NCI-H146 treated with DMSO at 0.1 percent for 48 hours (cell line): ENCODE results near the gene UBE2I.
A peak's percentile ranks its signal among the peaks of the same experiment; 100 is the strongest.

Experiments
- DNase-seq: peaks from one replicate; lab custom pipeline; 2025; ENCODE audit not compliant: unreplicated experiment; lab: John Stamatoyannopoulos, UW

Gene UBE2I

DNA sequence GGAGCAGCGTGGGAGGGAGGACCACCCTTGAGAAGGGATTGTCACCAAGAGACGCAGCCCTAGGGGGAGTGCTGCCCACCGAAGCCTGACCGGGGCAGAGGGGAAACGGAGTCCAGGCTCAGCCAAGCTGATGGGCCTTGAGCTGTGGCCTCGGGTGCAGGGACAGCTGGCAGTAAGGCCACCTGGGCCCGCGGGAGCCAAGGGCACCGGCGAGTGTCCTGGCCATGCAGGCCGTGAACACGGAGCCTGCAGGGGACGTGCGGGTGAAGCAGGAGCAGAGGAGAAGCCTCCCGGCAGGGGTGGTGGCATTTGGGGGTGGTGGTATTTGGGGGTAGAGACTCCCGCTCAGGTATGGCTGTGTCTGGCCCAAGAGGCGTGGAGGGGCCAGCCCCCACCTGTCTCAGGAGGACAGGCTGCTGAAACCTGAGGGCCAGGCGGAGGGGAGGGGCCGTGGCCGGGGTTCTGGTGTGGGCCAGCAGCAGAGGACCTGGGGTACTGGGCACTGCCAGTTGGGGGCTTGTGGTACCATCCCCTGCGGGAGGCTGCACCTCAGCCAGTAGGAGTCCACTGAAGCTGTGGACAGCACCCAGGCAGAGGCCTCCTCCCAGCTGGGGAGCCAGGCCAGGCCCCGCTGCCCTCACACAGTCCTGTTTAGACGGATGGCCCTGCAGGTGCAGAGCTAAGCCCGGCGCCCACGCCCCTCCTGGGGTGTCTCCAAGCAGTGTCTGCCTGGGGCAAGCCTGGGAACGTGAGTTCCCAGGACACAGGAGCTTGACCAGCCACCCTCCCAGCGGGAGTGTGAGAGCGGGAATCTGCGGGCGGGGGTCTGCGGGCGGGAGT, 46.8 kb downstream of the UBE2I start:
- no peak for DNase-seq

DNA sequence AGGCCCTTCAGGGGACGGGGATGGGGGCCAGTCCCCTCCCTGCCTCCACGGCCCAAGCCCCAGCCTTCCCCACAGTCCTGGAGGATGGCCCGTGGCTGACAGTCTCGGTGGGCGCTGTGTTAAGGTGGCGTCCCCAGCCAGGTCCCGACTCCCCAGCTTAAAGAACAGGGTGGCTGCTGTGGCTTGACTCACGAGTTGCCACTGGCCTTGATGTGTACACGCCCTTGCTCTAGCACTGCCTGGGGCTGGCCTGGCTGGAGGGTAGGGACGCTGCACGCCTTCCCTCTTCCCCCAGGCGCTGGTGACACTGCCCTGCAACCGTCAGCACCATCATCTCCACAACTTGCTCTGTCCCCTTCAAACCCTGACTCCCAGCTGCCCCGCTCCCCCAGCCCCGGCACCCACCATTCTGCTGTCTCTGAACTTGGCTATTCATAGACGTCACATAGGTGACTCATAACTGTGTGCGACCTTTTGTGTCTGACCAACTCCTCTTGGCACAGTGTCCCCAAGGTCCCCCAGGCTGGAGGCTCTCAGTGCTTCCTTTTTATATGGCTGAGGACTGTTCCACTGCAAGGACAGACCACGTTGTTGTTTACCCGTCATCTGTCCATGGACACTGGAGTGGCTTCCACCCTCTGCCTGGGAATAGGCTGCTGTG, 48.6 kb downstream of the UBE2I start:
- no peak for DNase-seq

DNA sequence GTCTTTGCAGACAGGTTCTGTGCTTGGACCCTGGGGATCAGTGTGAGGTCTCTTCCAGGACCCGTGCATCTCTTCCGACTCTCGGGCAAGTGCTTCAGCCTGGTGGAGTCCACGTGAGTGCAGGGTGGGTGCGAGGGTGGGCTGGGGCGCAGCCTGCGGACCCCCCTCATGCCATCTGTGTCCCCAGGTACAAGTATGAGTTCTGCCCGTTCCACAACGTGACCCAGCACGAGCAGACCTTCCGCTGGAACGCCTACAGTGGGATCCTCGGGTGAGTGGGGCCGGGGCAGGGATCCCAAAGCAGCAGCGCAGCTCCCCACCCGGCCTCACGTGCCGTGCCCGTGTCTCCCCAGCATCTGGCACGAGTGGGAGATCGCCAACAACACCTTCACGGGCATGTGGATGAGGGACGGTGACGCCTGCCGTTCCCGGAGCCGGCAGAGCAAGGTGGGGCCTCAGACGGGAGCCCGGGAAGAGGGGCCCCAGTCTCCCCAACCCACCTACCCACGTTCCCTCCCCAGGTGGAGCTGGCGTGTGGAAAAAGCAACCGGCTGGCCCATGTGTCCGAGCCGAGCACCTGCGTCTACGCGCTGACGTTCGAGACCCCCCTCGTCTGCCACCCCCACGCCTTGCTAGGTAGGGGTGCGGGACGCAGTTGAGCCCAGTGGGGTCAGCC, 52.4 kb downstream of the UBE2I start:
- no peak for DNase-seq

DNA sequence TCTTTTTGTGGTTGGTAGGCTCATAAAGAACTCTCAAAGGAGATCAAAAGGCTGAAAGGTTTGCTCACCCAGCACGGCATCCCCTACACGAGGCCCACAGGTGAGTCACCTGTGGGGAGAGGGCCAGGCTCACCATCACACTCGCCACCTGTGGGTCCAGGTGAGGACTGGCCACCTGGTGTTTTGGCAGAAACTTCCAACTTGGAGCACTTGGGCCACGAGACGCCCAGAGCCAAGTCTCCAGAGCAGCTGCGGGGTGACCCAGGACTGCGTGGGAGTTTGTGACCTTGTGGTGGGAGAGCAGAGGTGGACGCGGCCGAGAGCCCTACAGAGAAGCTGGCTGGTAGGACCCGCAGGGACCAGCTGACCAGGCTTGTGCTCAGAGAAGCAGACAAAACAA, 53.4 kb downstream of the UBE2I start:
- DNase-seq = no peak

DNA sequence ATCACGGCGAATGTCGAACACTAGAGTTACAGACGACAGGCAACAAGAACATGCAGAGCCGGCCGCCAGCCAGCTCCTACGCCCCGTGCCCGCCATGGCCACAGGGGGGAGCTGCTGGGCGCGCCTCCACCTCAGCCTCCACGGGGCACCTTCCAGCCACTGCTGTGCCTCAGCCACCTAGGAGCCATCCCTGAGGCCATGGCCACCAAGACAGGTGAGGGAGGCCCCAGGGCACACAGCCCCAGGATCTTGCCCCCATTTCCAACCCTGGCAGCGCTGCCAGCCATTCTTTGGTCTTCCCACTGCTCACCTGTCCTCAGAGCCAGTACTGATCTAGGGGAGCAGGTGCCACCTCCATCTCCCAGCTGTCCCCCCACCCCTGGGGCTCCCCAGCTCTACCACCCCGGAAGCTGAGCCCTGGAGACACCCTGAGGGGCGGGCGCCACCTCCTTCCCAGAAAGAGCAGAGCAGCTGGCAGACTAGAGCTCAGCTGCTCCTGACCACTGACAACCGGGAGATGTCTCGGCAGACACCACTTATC, 54.1 kb downstream of the UBE2I start:
- DNase-seq = peak; percentile 28

DNA sequence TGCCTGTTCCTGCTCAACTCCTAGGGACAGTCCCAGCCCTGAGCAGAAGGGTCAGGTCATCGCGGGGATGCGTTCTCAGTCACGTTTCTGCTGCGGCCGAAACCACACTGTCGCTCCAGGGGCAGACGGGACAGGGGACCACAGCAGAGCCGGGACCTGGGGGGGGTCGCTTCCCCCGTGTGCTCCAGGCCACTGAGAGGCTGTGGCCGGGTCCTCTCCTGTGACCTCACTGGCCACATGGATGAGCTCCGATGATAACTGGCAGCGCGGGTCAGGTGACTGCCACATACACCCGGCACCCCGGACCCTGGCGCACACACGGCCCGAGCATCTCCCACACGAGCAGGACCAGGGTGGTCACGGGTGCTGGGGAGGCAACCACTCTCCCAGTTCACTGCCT, 55.1 kb downstream of the UBE2I start:
- no peak for DNase-seq

DNA sequence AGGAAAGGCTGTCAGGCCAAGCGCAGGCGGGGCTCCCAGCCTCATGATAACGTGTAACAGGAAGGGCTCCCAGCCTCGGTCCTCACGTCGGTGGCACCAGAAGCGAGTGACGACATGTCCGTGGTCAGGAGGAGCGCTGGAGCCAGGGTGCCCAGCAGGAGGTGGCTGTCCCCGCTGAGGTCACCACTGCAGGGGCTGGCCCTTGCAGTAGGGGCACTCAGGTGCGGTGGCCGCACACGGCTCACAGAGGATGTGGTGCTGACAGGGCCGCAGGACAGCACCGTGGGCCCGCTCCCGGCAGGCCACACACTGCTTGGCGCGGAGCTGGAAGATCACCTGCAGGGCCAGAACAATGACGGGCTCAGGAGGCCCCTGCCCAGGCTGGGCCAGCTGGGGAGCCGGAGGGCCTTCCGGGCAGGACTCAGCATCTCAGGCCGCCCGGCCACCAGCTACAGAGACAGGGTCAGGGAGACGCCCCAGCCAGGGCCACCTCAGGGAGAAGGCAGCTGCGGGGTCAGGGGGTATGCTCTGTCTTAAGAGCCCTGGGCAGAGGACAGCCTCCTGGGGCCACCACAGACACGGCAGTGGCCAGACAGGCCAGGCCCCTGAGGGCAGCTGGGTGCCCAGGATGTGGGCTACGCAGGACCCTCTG, 56.8 kb downstream of the UBE2I start:
- no peak for DNase-seq

DNA sequence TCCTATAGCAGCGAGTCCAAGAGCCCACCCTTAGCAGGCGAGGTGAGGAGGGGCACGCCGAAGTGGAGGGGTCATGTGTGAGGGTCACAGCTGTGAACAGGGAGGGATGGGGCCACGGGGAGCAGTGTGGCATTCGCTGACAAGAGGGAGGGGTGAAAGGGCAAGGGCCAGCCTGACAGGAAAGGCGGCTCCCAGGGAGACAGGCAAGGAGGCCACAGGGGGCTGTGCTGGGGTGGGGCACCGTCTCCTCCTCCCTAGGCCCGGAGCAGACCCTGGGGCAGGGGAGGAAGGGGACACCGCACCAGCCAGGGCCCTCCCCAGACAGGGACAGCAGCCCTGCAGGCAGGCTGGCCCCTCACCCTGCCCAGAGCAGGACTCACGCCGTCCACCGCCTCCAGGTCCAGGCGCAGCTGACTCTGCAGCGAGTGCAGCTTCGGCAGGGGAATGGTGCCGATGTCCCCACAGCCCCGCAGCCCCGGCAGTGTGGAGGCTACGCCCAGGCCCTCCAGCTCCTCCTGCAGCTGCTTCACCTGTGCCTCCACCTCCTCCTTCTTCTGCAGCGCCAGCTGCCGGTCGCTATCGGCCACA, 57.4 kb downstream of the UBE2I start:
- no peak for DNase-seq

DNA sequence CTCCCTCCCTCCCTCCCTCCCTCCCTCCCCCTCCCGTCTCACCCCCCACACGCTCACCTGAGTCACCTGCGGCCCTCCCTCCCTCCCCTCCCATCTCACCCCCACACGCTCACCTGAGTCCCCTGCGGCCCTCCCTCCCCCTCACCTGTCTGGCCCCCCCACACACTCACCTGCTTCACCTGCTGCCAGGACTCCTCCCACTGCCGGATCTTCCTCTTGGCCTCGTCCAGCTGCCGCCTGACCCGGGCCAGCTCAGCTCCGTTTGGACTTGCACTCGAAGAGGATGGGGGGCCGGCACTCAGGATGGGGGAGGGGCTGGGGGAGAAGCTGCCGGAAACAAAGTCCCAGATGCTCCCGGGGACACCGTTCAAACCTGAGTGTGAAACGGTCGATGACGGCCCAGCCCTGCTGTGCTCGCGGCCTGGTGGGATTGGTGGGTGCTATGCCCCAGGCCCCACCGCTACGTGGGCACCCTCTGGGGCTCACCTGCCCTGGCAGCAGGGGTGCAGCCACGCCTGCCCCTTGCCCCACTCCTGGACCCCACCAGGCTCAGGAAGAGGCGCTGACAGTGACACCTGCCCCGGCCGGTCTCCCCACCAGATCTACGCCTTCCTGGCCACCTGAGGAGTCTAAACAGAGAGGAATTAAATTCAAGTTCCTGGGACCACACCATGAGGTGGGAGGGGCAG, 58.2 kb downstream of the UBE2I start:
- no peak for DNase-seq

DNA sequence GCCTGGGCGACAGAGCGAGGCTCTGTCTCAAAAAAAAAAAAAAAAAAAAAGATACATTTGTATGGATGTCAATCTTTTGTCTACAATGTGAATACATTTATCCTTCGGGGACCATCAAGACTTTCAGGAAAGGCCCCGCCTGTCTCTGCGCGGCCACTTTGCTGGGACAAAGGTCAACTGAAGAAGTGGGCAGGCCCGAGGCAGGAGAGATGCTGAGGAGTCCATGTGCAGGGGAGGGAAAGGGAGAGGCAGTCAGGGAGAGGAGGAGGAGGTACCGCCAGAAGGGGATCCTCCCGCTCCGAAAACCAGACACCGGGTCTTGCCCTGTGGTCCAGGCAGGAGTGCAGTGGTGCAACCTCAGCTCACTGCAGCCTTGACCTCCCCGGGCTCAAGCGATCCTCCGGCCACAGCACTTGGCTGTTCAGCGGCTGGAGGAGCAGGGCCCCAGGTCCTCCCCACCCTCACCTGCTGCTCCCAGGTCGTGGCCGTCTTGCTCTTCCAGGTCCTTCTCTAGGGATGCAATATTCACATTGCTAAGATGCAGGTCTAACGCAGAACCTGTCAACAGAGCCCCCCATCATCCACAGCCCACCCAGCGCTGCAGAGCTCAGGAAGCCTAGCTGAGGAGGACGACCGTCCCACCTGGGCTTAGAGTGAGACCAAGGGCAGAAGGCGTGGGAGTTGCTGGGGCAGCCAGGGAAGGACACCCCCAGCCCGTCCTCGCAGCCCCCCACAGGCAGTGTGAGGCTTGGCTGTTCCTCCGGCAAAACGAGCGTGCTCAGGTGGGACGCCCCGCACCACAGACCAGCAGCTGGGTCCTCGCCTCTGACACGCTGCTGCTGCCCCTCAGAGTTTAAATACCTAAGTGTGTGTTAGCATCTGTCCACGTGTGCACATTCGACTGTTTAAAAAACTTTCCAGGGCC, 61.9 kb downstream of the UBE2I start:
- DNase-seq = no peak

DNA sequence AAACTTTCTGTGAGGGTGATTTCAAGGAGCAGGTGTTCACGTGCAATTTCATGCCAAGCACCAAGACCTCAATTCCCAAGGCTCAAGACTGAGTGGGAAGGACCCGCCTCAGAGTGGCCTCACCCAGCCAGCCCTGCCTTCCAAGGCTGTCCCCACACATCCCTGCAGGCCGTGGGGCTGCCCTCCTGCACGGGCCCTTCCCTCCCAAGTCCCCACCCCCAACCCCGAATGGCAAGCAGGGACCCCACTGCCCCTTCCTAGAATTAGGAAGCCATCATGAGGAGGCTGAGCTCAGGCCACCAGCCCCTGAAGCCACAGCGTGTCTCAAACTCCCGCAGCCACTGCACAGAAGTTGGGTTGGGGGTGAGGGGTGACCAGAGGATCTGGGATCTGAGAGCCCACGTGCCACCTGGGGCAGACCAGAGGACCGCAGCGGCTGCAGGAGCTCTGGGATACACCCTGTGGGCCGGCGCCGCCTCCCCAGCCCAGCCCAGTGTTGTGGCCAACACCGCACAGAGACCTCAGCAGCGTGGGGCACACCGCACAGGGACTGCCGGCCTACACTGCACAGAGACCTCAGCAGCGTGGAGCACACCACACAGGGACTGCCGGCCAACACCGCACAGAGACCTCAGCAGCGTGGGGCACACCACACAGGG, 63.0 kb downstream of the UBE2I start:
- DNase-seq = no peak

DNA sequence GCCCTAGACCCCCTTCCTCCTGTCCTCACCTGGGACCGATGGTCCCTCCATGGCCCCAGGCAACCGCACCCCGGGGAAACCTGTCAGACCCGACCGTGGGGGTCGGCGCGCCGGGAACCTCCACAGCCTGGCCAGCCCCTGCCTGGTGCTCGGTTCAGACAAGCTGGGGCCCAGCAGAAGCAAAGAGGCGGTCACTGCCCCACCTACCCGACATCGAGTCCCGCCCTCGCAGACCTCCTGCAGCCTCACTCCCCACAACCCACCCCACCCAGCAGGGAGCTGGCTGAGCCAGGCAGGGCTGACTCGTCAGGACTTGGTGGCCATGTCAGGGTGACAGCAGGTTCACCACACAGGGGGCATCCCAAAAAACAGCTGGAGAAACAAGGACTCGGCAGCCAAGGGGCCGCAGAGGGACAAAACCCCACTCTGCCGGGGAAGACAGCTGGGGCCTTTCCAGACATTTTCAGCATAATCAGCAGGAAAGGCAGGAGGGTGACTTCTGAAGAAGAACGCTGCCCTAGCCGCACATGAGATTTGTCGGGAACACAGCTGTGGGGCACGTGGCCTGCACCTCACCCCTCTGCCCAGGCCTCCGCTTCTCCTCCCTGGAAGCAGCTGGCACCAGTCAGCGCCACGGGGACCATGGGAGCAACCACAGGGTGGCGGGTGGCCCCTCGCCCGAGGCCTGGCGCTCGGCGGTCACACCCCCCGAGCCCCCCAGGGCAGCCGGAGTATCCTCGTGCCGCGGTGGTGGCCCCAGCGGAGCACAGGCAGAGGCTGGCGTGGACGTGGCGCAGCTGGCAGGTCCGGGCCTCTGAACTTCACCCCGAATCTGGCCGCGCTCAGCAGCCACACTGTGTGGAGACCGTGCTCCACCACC, 65.2 kb downstream of the UBE2I start:
- no peak for DNase-seq

DNA sequence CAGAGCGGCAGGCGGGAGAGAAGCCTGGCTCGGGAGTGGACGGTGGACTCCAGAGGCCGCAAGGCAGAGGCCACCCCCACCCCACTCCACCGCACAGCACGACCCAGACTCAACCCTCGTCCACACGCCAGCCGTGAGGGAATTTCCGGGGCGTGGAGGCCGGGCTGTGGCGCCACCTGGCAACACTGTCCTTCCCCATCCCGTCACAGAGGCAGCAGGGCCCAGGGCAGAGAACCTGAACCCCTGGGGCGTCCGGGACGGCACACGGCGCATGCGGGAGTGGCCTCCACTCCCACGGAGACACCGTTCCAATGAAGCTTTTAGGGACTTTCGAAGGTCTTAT, 65.8 kb downstream of the UBE2I start:
- DNase-seq = no peak

DNA sequence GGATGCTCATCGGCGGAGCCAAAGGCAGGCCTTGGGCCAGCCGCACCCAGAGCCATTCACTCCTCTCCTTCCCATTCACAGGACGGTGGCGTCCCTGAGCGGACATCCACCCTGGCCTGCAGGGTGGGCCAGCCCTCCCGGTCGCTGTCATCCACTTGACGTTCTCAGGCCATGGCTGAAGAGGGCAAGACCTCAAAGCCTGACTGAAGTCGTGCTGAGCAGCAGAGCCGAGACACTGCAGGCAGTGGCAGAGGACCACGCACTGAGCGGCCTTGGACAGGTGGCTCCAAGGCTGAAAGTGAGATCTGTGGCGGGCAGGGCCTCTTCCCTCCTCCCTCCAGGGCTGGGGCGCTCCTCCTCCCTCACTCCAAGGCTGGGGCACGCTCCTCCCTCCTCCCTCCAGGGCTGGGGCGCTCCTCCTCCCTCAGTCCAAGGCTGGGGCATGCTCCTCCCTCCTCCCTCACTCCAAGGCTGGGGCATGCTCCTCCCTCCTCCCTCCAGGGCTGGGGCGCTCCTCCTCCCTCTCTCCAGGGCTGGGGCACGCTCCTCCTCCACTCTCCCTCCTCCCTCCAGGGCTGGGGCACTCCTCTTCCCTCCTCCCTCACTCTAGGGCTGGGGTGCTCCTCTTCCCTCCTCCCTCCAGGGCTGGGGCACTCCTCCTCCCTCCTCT, 66.4 kb downstream of the UBE2I start:
- no peak for DNase-seq
